Osteocyte (in vitro differentiated cells): Measurements from ENCODE around the gene GRK1. TPM values are rescaled to one million over a fixed set of nuclear protein-coding genes. Genes with fewer than 3 reads are reported as not detected.

ENCODE experiments used
- DNase-seq: peaks from one replicate; pipeline ENCODE4 v3.0.0; 2021; ENCODE audit warnings: mixed read lengths; ENCODE audit not compliant: unreplicated experiment; ENCODE audit errors: extremely low spot score
- H3K27ac Mint-ChIP-seq: one replicate; pipeline ENCODE4 v1.8.0; 2021; ENCODE audit warnings: mild to moderate bottlenecking, mixed read lengths; ENCODE audit not compliant: unreplicated experiment
- H3K27me3 Mint-ChIP-seq: one replicate; pipeline ENCODE4 v1.8.0; 2021; ENCODE audit warnings: mixed read lengths; ENCODE audit not compliant: unreplicated experiment
- H3K36me3 Mint-ChIP-seq: one replicate; pipeline ENCODE4 v1.8.0; 2021; ENCODE audit warnings: mixed read lengths; ENCODE audit not compliant: unreplicated experiment
- H3K4me1 Mint-ChIP-seq: one replicate; pipeline ENCODE4 v1.8.0; 2021; ENCODE audit warnings: mixed read lengths; ENCODE audit not compliant: unreplicated experiment
- H3K4me3 Mint-ChIP-seq: one replicate; pipeline ENCODE4 v1.8.0; 2021; ENCODE audit warnings: mild to moderate bottlenecking, moderate library complexity, mixed read lengths; ENCODE audit not compliant: unreplicated experiment
- H3K9me3 Mint-ChIP-seq: one replicate; pipeline ENCODE4 v1.8.0; 2021; ENCODE audit warnings: mixed read lengths; ENCODE audit not compliant: unreplicated experiment
- total RNA-seq: library from RNA; stranded (reverse); gene quantifications from 2 replicates; pipeline ENCODE4 v1.2.1, GENCODE V29; 2021
- TF ChIP-seq, protein P1 (sequence below): fragments of 200-600 bp; sonication (generic); IDR thresholded peaks from 2 replicates; pipeline ENCODE4 v1.5.0; 2021; ENCODE audit warnings: antibody characterized with exemption, mild to moderate bottlenecking, moderate library complexity

The GRK1 gene
- total RNA-seq, 1 donor from 2014 or later, result not detected

DNA sequence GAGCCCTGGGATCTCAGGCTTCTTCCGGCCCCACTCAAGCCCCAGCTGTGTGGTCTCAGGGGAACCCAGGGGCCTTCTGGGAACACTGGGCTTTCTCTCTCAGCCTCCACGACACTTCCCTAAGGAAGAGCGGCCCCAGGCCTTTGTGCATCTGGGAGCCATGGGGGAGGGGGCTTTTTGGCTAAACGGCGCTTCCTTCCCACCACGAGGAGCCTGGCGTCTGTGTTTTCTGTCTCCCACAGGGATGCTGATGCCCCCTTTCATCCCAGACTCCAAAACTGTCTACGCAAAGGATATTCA lies 67.8 kb downstream of the GRK1 start:
- no peak overlapping the region for H3K4me3 Mint-ChIP-seq
- H3K4me1 Mint-ChIP-seq, result no peaks in the 10 kb centered on the region
- H3K36me3 Mint-ChIP-seq, result no peaks in the 10 kb centered on the region
- no peak for DNase-seq
- no peaks in the 10 kb centered on the region for H3K9me3 Mint-ChIP-seq
- TF ChIP-seq, protein P1, sequence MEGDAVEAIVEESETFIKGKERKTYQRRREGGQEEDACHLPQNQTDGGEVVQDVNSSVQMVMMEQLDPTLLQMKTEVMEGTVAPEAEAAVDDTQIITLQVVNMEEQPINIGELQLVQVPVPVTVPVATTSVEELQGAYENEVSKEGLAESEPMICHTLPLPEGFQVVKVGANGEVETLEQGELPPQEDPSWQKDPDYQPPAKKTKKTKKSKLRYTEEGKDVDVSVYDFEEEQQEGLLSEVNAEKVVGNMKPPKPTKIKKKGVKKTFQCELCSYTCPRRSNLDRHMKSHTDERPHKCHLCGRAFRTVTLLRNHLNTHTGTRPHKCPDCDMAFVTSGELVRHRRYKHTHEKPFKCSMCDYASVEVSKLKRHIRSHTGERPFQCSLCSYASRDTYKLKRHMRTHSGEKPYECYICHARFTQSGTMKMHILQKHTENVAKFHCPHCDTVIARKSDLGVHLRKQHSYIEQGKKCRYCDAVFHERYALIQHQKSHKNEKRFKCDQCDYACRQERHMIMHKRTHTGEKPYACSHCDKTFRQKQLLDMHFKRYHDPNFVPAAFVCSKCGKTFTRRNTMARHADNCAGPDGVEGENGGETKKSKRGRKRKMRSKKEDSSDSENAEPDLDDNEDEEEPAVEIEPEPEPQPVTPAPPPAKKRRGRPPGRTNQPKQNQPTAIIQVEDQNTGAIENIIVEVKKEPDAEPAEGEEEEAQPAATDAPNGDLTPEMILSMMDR, result no peak
- no peaks in the 10 kb centered on the region for H3K27me3 Mint-ChIP-seq
- no peak overlapping the region for H3K27ac Mint-ChIP-seq

DNA sequence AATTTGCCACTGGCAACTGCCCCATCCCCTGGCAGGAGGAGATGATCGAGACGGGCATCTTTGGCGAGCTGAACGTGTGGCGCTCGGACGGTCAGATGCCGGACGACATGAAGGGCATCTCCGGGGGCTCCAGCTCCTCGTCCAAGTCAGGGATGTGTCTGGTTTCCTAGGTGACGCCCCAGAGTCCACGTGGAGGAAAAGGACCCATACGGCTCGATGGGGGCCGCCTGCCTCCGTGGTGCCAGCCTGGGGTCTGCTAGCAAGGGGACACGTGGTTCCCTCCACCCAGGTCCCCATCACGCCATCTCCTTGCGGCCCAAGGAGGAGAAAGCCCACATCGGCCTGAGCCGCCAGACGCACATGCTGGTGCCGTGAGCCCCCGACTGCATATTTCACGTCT lies 68.2 kb downstream of the GRK1 start:
- H3K4me1 Mint-ChIP-seq, result no peaks in the 10 kb centered on the region
- TF ChIP-seq, protein P1, result no peak
- H3K27me3 Mint-ChIP-seq, result no peaks in the 10 kb centered on the region
- H3K27ac Mint-ChIP-seq, result no peak overlapping the region
- no peak for DNase-seq
- no peaks in the 10 kb centered on the region for H3K9me3 Mint-ChIP-seq
- H3K36me3 Mint-ChIP-seq, result no peaks in the 10 kb centered on the region
- no peak overlapping the region for H3K4me3 Mint-ChIP-seq

DNA sequence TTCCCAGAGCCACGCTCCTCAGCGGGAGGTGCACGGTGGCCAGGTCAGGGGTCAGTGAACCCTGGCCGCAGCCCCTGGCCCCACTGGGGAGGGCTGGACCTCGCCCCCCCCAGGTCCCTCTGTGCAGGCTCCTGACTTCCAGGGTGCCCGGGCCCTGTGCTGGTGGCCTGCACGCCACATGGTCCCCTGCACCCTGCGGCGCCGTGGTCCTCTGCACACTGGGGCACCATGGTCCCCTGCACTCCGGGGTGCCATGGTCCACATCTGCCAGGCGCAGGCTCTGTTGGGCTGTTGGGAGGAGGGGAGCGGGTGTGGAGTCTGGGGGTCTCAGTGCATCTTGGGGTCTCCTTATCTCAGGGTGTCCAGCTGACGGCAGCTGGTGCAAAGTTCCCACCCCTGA lies 68.7 kb downstream of the GRK1 start:
- TF ChIP-seq, protein P1, result no peak
- Mint-ChIP-seq H3K9me3 (no peaks in the 10 kb centered on the region), H3K4me1 (no peaks in the 10 kb centered on the region), H3K4me3 (no peak overlapping the region), H3K36me3 (no peaks in the 10 kb centered on the region), H3K27ac (no peak overlapping the region), H3K27me3 (no peaks in the 10 kb centered on the region)
- no peak for DNase-seq

DNA sequence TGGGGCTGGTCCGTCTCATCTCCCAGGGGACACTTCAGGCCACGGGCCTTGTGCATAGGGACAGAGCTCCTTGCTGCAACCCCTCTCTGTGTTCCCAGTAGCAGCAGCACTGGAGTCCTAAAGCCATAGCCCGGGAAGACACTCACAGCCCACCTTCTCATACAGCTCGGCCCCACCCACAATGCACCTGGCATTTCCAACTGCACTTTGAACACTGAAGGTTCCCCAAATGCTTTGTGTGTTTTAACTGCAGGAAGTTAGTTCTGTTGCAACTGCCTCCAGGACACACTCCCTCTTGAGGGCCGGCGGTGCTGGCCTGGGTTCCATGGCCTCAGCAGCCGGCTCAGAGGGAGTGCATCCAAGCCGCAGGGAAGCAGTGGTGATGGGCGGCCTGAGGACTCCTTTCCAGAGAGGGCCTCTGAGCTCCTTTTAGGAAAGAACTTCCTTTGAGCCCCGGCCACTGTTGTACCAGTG lies 69.3 kb downstream of the GRK1 start:
- DNase-seq, result no peak
- TF ChIP-seq, protein P1, result no peak
- H3K4me3 Mint-ChIP-seq, result no peak overlapping the region
- H3K9me3 Mint-ChIP-seq, result no peaks in the 10 kb centered on the region
- H3K27ac Mint-ChIP-seq, result no peak overlapping the region
- no peaks in the 10 kb centered on the region for H3K36me3 Mint-ChIP-seq
- H3K27me3 Mint-ChIP-seq, result peaks cover 1% of the 10 kb centered on the region
- H3K4me1 Mint-ChIP-seq, result no peaks in the 10 kb centered on the region

DNA sequence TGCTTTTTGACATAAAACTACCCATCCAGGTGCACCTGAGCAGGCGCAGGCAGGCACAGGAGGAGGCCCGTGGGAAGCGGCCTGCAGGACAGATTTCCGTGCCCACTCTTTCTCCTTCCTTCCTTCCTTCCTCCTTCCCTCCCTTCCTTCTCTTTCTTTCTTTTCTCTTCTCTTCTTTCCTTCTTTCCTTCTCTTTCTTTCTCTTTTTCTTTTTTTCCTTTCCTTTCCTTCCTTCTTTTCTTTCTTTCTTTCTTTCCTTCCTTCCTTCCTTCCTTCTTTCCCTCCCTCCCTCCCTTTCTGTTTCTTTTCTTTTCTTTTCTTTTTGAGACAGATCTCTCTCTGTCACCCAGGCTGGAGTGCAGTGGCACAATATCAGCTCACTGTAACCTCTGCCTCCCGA lies 70.8 kb downstream of the GRK1 start:
- DNase-seq, result no peak
- Mint-ChIP-seq H3K27me3 (peaks cover 6% of the 10 kb centered on the region), H3K27ac (no peak overlapping the region), H3K4me1 (peaks cover 5% of the 10 kb centered on the region), H3K9me3 (no peaks in the 10 kb centered on the region), H3K4me3 (no peak overlapping the region), H3K36me3 (no peaks in the 10 kb centered on the region)
- TF ChIP-seq, protein P1, result no peak
